GM21737 (cell line): Measurements from ENCODE around the gene EFCAB8.
"Not testable (repeated sequence)": the region's sequence is repeated elsewhere in the genome, so short reads cannot be mapped to it uniquely, and the experiment has no call there.

Source experiments
- ATAC-seq: cut with Tn5 transposase; IDR thresholded peaks from one replicate; pipeline ENCODE4 v1.9.1; 2021; ENCODE audit warnings: mild to moderate bottlenecking, moderate library complexity; ENCODE audit not compliant: unreplicated experiment

EFCAB8 gene

DNA sequence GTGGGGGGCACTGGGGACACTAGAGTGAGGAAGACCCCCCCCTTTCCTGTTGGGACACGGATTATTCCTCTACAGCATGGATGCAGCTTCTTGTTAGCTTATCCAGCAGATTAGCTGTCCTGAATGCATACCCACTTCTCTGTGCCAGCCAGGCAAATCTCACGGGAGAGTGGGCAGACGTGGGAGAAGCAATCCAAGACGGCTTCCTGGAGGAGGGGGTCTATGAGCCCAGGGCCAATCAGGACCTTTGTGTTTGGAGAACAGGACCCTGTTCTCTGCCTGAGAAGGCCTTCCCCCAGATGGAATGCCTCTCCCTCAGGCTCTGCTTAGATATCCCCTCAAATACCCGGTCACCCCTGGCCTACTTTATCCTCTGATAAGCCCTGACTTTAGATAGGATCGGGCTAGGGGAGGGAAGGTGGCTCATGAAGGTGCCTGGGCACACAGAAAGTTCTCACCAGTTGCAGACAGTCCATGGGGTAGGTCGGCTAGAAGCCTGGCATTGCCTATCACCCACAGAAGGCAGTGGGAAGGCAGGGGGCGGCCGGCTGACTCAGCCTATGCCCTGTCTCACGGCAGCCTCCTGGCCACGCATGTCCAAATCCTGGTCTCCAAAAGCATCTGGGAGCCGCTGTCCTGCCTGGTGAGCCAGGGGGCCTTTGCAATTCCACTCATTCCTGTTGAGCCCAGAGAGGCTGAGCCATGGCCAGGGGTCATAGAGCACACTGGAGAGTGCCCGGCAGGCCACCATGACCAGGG, 110.8 kb downstream of the EFCAB8 start:
- ATAC-seq, result no peak

GRCh38 chr20:32970115-32970972, 111.6 kb downstream of the EFCAB8 start:
- no peak for ATAC-seq

- ATAC-seq, result no peak
Observed at GRCh38 chr20:32970973-32971300, 112.2 kb downstream of the EFCAB8 start.

DNA sequence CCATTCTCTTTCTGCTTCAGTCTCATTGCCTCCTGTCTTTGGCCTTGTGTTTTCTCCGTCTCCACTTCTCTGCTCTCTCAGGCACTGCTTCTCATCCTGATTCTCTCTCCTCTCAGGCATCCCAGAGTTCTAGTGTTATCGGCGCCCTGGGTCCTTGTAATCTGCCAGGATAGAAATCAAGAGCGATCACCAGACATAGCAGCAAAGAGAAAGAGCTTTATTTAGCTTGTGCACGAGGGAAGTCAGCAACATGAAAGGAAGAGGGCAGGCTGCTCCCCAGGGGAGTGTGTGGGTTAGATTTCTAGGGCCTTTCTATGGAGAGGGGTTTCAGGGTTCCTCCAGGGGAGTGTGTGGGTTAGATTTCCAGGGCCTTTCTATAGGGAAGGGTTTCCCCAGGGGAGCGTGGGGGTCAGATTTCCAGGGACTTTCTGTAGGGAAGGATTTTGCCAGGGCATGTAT, 113.0 kb downstream of the EFCAB8 start:
- ATAC-seq, result no peak

DNA sequence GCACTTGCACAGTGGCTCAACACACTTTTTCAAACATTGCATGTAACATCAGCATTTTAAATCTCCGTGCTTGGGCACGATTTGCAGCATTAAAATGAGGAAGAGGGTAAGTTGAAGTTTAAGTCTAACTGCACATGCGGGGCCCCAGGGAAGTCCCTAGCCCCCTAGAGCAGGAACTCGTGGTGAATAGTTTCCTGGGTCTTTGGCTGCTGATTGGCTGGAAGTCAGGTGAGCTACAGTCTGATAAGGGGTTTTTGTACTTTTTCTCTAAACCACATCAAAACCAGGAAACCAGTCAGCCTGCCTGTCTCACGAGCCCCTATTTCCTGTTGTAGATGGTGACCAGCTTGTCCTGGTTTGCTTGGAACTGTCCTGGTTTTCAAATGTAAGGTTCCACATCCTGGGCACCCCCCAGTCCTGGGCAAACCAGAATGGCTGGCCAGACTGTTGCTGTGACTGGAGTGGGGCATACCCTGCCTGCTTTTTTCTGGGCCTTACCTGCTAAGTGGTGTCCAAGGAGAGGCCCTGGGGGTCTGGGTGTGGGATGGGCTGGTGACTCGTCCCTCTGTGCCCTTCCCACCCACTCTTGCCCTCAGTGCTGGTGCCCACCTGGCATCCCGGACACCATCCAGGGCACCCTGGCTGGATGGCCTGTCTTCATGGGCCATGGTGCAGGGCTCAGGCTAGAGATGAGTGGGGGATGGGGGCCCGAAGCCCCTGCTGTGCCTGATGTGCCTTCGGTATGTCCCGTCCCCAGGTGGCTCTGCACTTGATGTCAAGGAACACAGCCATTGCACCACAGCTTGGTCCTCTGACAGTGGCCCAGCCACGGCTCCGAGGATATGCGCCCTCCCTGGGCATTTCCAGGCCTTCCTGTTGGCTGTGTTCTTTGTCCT, 113.7 kb downstream of the EFCAB8 start:
- peak; percentile 81 for ATAC-seq

DNA sequence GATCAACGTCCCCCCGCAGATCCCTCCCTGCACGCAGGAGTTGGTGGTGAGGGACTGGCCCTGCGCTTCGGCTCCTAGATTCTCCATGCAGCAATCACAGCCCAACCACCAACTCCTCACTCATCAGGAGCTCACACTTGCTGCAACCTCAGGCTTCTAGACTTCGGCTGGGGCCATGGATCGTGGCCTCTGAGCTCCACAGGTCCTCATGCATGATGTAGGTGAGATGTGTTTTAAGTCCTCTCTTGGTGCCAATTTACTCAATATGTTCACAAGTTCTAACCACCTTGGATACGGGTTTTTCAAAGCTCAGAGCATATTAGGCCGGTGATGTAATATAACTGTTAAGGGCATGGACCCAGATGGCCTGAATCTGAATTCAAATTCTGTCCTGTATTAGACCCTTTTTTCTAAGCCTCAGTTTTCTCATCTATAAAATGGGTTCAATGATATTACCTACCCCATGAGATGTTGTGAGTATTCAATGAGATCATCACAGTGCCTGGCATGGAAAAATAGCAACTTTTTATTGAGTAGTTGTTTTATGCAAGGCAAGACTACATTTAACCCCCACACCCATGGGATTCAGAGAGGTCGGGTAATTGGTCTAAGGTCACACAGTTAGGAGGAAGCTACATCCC, 114.5 kb downstream of the EFCAB8 start:
- no peak for ATAC-seq

GRCh38 chr20:32974204-32975064, 115.7 kb downstream of the EFCAB8 start:
- not testable (repeated sequence) for ATAC-seq

- not testable (repeated sequence) for ATAC-seq
Observed at GRCh38 chr20:32975121-32975520, 116.4 kb downstream of the EFCAB8 start.

DNA sequence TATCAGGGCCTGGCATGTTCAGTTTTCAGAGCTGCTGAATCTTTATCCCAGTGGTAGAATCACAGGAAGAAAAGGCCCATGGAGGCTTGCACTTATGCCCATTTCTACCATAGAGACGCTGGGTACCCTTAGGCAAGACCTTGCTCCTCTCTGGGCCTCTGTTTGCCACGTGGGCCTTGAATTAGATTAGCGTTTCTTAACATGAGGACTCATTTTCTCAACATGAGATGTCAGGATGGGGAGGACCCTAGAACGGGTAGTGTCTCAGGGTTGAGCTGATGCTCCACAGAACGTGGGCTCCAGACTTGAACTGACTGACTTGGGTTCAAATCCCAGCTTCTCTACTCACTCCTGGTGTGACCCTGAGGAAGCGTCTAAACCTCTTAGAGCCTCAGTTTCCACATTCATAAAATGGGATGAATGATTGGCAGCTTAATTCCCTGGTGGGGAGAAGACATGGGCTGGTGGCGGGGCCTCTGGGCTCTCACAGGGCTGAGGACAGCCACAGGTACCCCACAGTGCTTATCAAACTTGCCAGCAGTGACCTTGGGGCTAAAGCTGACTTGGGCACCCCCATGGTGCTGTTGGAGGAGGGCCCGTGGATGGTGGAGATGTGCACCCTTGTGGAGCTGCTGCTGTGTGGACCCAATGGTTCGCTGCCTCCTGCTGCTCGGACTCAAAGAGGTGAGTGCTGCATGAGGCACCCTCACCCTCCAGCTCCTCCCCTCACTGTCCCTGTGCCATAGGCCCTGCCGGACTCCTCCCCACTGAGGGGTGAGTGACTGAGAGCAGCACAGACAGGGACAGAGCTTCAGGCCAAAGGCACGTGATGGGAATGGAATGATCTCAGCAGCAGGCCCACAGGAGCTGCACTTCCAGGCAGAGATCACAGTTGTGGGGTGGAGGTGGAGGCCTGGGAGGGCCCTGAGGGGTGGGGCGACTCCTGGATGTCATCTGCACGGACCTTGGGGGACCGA, 117.3 kb downstream of the EFCAB8 start:
- no peak for ATAC-seq

GRCh38 chr20:32976746-32977145, 118.0 kb downstream of the EFCAB8 start:
- ATAC-seq, result no peak

DNA sequence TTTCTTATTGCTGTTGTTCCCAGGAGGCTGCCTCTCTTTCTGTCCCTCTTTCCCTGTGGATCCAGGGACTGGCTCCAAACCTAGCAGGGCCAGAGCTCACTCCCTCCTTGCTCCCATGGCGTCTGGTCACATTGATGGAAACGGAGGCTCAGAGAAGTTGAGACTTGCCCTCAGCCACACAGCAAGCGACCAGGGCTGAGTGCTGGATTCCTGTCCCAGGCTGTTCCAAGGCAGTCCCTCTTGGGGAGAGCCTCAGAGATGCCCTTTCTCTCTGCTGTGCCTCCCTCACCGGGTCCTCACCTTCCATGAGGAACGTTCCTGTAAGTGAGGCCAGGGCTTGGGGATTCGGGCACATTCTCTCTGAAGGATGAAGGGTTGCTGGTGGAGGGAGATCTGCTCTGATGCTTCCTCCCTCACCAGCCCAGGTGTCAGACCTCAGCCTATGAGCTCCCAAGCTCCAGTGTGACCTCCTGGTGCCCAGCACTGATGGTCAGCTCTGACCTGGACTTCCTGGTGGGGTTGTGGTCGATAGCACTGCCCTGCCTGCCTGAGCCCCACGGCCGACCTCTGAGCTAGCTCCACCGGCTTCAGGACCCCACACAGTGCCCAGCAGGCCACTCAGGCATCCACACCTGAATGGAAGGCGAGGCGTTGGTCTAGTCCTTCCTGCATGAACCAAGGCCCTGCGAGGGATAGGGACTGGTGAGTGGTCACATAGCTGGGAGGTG, 118.7 kb downstream of the EFCAB8 start:
- no peak for ATAC-seq

GRCh38 chr20:32978009-32978335, 119.2 kb downstream of the EFCAB8 start:
- ATAC-seq, result no peak

GRCh38 chr20:32979201-32979998, 120.7 kb downstream of the EFCAB8 start:
- no peak for ATAC-seq

GRCh38 chr20:32980131-32980941, 121.6 kb downstream of the EFCAB8 start:
- ATAC-seq, result no peak

- no peak for ATAC-seq
Observed at GRCh38 chr20:32980990-32981389, 122.3 kb downstream of the EFCAB8 start.
